CD14-positive monocyte (primary cell): ENCODE results near the gene VPS13A. TPM values are rescaled to one million over a fixed set of nuclear protein-coding genes. Genes with fewer than 3 reads are reported as not detected.

Experiments
- DNase-seq, 3 donors: peaks; one replicate each; pipeline ENCODE4 v3.0.0-alpha.2; 2011 to 2022
- H2AFZ ChIP-seq: 2 replicates; pipeline ENCODE4 v1.6.0; 2012; ENCODE audit warnings: mild to moderate bottlenecking, low read depth, low read length, inconsistent platforms; ENCODE audit not compliant: insufficient read depth, poor library complexity, severe bottlenecking
- H3K27ac ChIP-seq, 2 donors: 1 replicate in 1 of 2; 2 replicates in 1 of 2; pipeline ENCODE4 v1.5.1; 2012 to 2013; ENCODE audit warnings: low read length in 2 of 2, control low read depth in 1 of 2, inconsistent platforms in 1 of 2, low read depth in 1 of 2, mild to moderate bottlenecking in 1 of 2
- H3K27me3 ChIP-seq, 2 donors: one replicate each; pipeline versions ENCODE4 v1.6.0 to v1.6.1; 2011 to 2013; ENCODE audit warnings: low read length in 2 of 2; ENCODE audit not compliant: control insufficient read depth in 2 of 2, insufficient read depth in 2 of 2
- H3K36me3 ChIP-seq, 2 donors: replicated peaks in 1 of 2; 1 replicate in 1 of 2; 2 replicates in 1 of 2; pipeline versions ENCODE4 v1.5.1 to v1.6.1; 2012 to 2013; ENCODE audit warnings: low read length in 2 of 2, control low read depth in 1 of 2, inconsistent platforms in 1 of 2, mild to moderate bottlenecking in 1 of 2; ENCODE audit not compliant: insufficient read depth in 2 of 2, control insufficient read depth in 1 of 2
- H3K4me1 ChIP-seq, 2 donors: 1 replicate in 1 of 2; 2 replicates in 1 of 2; pipeline versions ENCODE4 v1.5.1 to v1.6.1; 2012 to 2013; ENCODE audit warnings: low read length in 2 of 2, control low read depth in 1 of 2, inconsistent platforms in 1 of 2, mild to moderate bottlenecking in 1 of 2, moderate library complexity in 1 of 2; ENCODE audit not compliant: insufficient read depth in 2 of 2, control insufficient read depth in 1 of 2
- H3K4me2 ChIP-seq: replicated peaks from 2 replicates; pipeline ENCODE3; 2012; ENCODE audit warnings: low read length, moderate library complexity, mild to moderate bottlenecking; ENCODE audit not compliant: poor library complexity, severe bottlenecking; ENCODE audit errors: extremely low read depth
- H3K4me3 ChIP-seq, 3 experiments: fragments of 200-600 bp in 1 of 3; sonication (generic) in 1 of 3; replicated peaks in 1 of 3; 1 replicate in 2 of 3; 2 replicates in 1 of 3; pipeline ENCODE4 v1.5.1; 2011 to 2013; ENCODE audit warnings: low read length in 3 of 3, mild to moderate bottlenecking in 3 of 3, control low read depth in 2 of 3, low read depth in 2 of 3, inconsistent platforms in 1 of 3, moderate library complexity in 1 of 3
- H3K79me2 ChIP-seq: 2 replicates; pipeline ENCODE4 v1.6.0; 2012; ENCODE audit warnings: mild to moderate bottlenecking, control low read depth, inconsistent platforms, low read length, moderate library complexity; ENCODE audit not compliant: insufficient read depth
- H3K9ac ChIP-seq: 2 replicates; pipeline ENCODE4 v1.6.0; 2017; ENCODE audit warnings: low read length, mild to moderate bottlenecking; ENCODE audit not compliant: insufficient read depth, poor library complexity, severe bottlenecking
- H3K9me3 ChIP-seq, 2 donors: replicated peaks in 1 of 2; 1 replicate in 1 of 2; 2 replicates in 1 of 2; pipeline versions ENCODE4 v1.5.1 to v1.6.1; 2012 to 2013; ENCODE audit warnings: low read length in 2 of 2, control low read depth in 1 of 2; ENCODE audit not compliant: control insufficient read depth in 1 of 2, insufficient read depth in 1 of 2
- H4K20me1 ChIP-seq: 2 replicates; pipeline ENCODE4 v1.6.0; 2012; ENCODE audit warnings: mild to moderate bottlenecking, low read length, control low read depth, moderate library complexity; ENCODE audit not compliant: insufficient read depth
- H3K27ac Mint-ChIP-seq, 7 donors: one replicate each; pipeline ENCODE4 v1.8.0; 2020; ENCODE audit warnings: mild to moderate bottlenecking in 7 of 7, mixed read lengths in 7 of 7, moderate library complexity in 6 of 7, inconsistent platforms in 2 of 7
- H3K27me3 Mint-ChIP-seq, 3 donors: one replicate each; pipeline ENCODE4 v1.8.0; 2021 to 2022; ENCODE audit warnings: low read depth in 3 of 3, mild to moderate bottlenecking in 3 of 3, mixed read lengths in 3 of 3, moderate library complexity in 3 of 3, inconsistent platforms in 1 of 3
- H3K36me3 Mint-ChIP-seq, 2 donors: one replicate each; pipeline ENCODE4 v1.8.0; 2020; ENCODE audit warnings: mixed read lengths in 2 of 2, inconsistent platforms in 1 of 2, mild to moderate bottlenecking in 1 of 2
- H3K4me1 Mint-ChIP-seq: one replicate; pipeline ENCODE4 v1.8.0; 2020; ENCODE audit warnings: mild to moderate bottlenecking, mixed read lengths
- H3K4me3 Mint-ChIP-seq, 2 donors: one replicate each; pipeline ENCODE4 v1.8.0; 2020; ENCODE audit warnings: mild to moderate bottlenecking in 2 of 2, mixed read lengths in 2 of 2, moderate library complexity in 1 of 2
- H3K9me3 Mint-ChIP-seq, 7 donors: one replicate each; pipeline ENCODE4 v1.8.0; 2020 to 2022; ENCODE audit warnings: mixed read lengths in 7 of 7, mild to moderate bottlenecking in 6 of 7, moderate library complexity in 6 of 7, inconsistent platforms in 2 of 7
- WGBS: methylation state at CpG from one replicate; pipeline ENCODE4 v1.1.5; 2013; ENCODE audit warnings: missing lambda C conversion rate; ENCODE audit not compliant: insufficient coverage; 5-methylcytosine and 5-hydroxymethylcytosine counted together
- intact Hi-C, 2 donors: fragments of 100-400 bp; cut with micrococcal nuclease; formaldehyde crosslinking; loops; one replicate each; pipeline versions ENCODE4 v1.15.0 to v1.15.1; 2023
- polyA plus RNA-seq, 3 donors: library from polyadenylated mRNA; depleted of rRNA in 1 of 3; unstranded in 2 of 3; stranded (reverse) in 1 of 3; fragments of 300-500 nt in 2 of 3; fragments of >200 nt in 1 of 3; fragmentation: Illumina TruSeq in 2 of 3; gene quantifications; 1 replicate in 2 of 3; 2 replicates in 1 of 3; pipeline ENCODE4 v1.2.3, GENCODE V29; 2012 to 2021
- TF ChIP-seq, protein P1 (sequence below): fragments of 200-600 bp; IDR thresholded peaks from one replicate; pipeline ENCODE4 v1.8.0; 2022; ENCODE audit warnings: antibody characterized with exemption, mild to moderate bottlenecking

The VPS13A gene
- polyA plus RNA-seq, 3 donors, result 0.27 to 1.8 (median 1.1) TPM

DNA sequence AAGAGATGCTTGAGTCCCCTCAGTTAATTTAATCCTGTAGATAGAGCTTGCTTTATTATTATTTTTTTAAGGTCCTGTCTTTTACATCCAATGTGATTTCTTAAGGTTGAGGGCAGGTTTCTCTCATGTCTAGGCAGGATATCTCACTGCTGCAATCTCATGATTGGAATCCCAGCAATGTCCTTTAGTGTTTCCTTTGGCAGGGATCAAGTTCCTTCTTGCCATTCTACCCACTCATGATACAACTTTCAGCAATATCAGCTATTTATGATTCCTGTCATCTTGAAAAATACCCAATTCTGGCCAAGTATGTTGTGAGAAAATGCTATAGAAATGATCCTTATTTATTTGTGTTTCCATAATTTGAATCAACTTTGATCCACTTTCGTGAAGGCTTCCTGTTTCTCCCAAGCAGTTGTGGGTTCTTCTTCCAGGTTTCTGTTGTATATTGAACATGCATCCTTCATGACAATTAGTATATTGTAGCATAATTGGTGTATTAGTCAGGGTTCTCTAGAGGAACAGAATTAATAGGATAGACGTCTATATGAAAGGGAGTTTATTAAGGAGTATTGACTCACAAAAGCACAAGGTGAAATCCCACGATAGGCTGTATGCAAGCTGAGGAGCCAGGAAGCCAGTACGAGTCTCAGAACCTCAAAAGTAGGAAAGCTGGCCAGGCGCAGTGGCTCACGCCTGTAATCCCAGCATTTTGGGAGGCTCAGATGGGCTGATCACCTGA lies 18.4 kb upstream of the VPS13A start:
- Mint-ChIP-seq H3K36me3 (no peaks in the 10 kb centered on the region), H3K9me3 (peaks cover 0 to 2% (median 0%) of the 10 kb centered on the region in 7 donors), H3K27me3 (peaks cover 4 to 15% (median 6%) of the 10 kb centered on the region in 3 donors), H3K4me3 (peak overlapping the region in 1 of 2 donors; percentile 19), H3K27ac (no peak overlapping the region), H3K4me1 (peaks cover 2% of the 10 kb centered on the region)
- H3K27me3 ChIP-seq, result no peaks in the 10 kb centered on the region
- H3K4me2 ChIP-seq, result no peak overlapping the region
- DNase-seq, result no peak
- WGBS, result 97% methylated on average over 5 of the region's 6 CpGs
- H3K79me2 ChIP-seq, result no peaks in the 10 kb centered on the region
- TF ChIP-seq, protein P1, sequence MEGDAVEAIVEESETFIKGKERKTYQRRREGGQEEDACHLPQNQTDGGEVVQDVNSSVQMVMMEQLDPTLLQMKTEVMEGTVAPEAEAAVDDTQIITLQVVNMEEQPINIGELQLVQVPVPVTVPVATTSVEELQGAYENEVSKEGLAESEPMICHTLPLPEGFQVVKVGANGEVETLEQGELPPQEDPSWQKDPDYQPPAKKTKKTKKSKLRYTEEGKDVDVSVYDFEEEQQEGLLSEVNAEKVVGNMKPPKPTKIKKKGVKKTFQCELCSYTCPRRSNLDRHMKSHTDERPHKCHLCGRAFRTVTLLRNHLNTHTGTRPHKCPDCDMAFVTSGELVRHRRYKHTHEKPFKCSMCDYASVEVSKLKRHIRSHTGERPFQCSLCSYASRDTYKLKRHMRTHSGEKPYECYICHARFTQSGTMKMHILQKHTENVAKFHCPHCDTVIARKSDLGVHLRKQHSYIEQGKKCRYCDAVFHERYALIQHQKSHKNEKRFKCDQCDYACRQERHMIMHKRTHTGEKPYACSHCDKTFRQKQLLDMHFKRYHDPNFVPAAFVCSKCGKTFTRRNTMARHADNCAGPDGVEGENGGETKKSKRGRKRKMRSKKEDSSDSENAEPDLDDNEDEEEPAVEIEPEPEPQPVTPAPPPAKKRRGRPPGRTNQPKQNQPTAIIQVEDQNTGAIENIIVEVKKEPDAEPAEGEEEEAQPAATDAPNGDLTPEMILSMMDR, result no peak
- H3K27ac ChIP-seq, result no peak overlapping the region
- H3K9ac ChIP-seq, result no peak overlapping the region
- H3K36me3 ChIP-seq, result no peaks in the 10 kb centered on the region
- no peaks in the 10 kb centered on the region for H3K4me1 ChIP-seq
- intact Hi-C loops, result no loop called here
- H3K4me3 ChIP-seq, result no peak overlapping the region
- no peaks in the 10 kb centered on the region for H4K20me1 ChIP-seq
- H3K9me3 ChIP-seq, result no peaks in the 10 kb centered on the region
- no peak overlapping the region for H2AFZ ChIP-seq

DNA sequence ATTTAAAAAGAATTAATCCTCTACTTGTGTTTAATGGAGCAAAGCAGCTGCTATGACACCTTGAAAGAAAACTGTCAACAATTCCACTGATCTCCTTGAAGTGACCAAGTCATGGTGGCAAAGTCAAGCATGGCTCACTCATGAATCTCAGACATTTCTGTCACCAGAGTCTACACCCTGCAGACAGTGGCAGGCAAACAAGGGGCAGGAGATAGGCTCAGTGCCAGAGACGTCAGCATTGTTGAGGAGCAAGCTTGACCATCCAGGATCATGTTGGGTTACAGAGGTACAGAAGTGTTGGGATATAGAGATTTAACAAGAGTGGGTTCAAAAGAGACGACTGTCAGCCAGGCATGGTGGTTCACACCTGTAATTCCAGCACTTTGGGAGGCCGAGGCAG lies 16.1 kb upstream of the VPS13A start:
- intact Hi-C loops, result no loop called here
- peaks cover 0 to 2% (median 0%) of the 10 kb centered on the region in 7 donors for H3K9me3 Mint-ChIP-seq
- Histone ChIP-seq H3K27me3 (no peaks in the 10 kb centered on the region), H3K9me3 (no peaks in the 10 kb centered on the region), H3K4me2 (no peak overlapping the region), H3K9ac (no peak overlapping the region), H4K20me1 (no peaks in the 10 kb centered on the region), H3K4me1 (no peaks in the 10 kb centered on the region), H3K27ac (no peak overlapping the region), H3K36me3 (no peaks in the 10 kb centered on the region), H3K4me3 (no peak overlapping the region), H3K79me2 (no peaks in the 10 kb centered on the region), H2AFZ (no peak overlapping the region)
- H3K27me3 Mint-ChIP-seq, result peaks cover 2 to 12% (median 3%) of the 10 kb centered on the region in 3 donors
- peaks cover 5% of the 10 kb centered on the region for H3K4me1 Mint-ChIP-seq
- no peak for DNase-seq
- no peak overlapping the region for H3K27ac Mint-ChIP-seq
- H3K36me3 Mint-ChIP-seq, result no peaks in the 10 kb centered on the region
- H3K4me3 Mint-ChIP-seq, result no peak overlapping the region
- TF ChIP-seq, protein P1, result no peak
- WGBS, result 92% methylated on average over 2 of the region's 3 CpGs
